ENCODE data around the gene TMEM8B. TPM values are rescaled to one million over a fixed set of nuclear protein-coding genes. Genes with fewer than 3 reads are reported as not detected.
A peak's percentile ranks its signal among the peaks of the same experiment; 100 is the strongest.

The TMEM8B gene
- total RNA-seq, 1 donor from 2014 or later: 6.8 TPM

- DNase-seq (ENCODE audit: low read depth): no peak
Measured at GRCh38 chr9:35811381-35812024, 17.5 kb upstream of the TMEM8B start.

DNA sequence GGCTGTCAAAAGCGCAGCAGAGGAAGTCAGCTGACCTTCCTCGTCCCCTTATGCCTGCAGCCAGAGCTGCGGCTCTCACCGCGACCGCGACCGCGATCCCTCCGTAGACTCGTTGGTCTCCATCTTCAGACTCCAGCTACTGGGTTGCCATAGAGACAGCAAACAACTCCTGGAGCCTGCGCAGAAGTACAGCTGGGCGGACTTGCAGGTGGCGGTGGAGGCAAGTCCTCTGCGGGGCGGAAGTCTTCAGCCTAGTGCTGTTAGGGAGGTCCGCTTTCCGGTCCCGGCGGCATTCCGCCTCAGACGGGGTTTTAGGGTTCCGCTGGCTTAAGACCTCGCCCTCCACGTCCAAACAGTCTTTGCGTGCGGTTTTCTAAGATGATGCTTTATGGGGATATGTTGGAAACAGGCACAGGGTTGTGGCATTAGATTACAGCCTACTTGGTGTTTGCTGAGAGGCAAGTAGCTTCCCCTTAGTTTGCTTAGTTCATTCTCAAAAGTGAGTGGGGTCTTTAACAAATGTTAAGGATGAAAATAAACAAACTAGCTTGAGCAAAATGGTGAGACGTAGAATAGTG lies 16.9 kb upstream of the TMEM8B start, which contains the start of gene SPAG8:
SPAG8 (minus strand) TSS at position 238 of the 578 bp plus-strand sequence; CDS start at position 123, 115 bp downstream.
- peak; percentile 98 for DNase-seq (ENCODE audit: low read depth)

DNA sequence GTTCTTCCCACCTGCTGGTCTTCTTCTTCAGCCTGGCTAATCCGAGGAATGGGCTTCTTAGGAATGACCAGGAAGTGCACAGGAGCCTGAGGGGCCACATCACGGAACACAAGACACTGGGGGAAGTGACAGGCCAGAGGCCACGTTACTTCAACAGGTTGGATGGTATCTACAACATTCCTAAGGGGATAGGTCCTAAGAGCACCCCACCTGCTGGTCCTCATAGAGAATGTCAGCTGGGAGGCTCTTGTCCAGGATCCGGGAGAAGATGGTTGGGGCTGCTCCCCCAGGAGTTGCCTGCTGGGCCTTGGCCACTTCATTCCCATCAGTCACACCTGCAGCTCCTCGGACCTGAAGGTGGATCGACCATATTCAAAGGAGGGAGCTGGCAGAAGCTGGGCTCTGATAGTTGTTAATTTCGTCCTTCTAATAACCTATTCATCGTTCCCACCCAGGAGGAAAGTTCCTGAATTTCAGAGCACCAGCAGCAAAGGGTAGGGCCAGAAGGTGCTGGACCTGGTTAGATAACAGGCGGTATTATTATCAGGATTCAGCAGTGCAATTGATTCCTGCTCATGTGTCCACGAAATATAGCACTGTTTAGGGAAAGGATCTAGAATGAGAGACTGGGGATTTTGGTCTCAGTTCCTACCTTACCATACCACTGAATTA lies 15.5 kb upstream of the TMEM8B start:
- peak; percentile 33 for DNase-seq (ENCODE audit: low read depth)

GRCh38 chr9:35814106-35814840 lies 14.8 kb upstream of the TMEM8B start:
- DNase-seq (ENCODE audit: low read depth): peak; percentile 81

DNA sequence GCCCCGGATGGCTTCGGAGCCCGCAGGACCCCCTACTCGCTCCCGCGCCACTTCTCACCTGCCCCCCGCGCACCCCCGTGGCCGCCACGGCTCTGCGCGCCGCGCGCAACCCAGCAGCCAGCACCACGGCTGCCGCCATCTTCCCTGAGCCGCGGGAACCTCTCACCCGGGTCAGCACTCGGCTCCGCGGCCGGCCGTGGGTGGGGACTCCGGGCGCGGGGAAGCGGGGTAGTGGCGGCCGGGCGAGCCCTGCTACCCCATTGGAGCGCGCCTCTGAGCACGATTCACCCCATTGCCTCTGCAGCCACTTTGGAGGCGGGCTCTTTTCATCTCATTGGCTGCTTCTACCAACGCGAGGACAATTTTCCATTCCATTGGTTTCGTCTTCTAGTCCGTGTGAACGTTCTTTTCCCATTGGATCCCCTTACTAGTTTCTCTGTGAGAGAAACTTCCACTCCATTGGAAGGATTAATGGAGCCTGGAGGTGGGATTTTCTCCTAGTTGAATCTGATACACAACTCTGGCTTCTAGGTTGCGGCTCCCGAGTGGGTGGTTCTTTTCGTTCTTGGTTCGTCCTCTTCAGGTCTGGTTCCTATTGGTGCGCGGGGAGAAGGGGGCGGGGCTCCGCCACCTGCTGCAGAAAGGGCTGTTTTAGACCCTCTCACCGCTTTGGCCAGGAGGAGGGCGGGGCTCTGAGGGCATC lies 14.0 kb upstream of the TMEM8B start, which contains the start of gene HINT2:
HINT2 (minus strand) TSS at position 202 of the 703 bp plus-strand sequence; CDS start at position 139, 63 bp downstream.
- DNase-seq (ENCODE audit: low read depth): peak; percentile 100

- no peak for DNase-seq (ENCODE audit: low read depth)
Measured at GRCh38 chr9:35816708-35817107, 12.3 kb upstream of the TMEM8B start.

- DNase-seq (ENCODE audit: low read depth): no peak
Measured at GRCh38 chr9:35818341-35818740, 10.7 kb upstream of the TMEM8B start.

DNA sequence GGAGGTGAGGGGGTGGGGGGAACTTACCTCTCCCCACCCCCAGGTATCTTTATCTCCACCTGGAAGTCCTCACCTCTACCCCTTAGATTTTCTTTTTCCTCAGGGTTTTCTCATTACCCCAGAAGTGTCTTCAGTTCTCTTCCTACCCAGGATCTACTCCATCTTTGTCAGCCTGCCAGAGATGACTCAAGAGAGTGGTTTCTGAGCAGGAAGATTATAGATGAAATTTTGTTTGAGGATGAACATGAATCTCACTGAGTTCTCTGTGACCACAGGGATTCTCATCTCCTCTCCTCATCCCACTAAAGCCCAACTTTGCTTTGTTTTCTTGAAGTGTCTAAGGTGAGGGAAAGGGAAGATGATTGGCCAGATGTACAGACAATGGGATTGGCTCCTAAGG lies 9.0 kb upstream of the TMEM8B start:
- peak; percentile 70 for DNase-seq (ENCODE audit: low read depth)

DNA sequence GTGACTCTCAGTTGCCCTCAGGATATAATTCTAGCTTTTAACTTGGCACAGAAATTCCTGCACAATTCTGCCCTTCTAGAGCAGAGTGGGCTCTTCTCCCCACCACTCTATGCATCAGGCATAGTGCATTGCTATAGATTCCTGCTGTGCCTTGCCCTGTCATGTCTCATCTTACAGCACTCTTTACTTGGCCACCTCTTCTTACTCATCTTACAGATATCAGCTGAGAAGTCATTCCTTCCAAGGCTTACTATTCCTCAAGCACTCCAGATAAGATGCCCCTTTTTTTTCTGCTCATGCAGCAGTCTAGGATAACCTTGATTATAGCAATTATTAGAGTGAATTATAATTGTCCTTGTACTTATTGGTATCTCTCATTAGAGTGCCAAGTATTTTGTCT lies 6.1 kb upstream of the TMEM8B start:
- DNase-seq (ENCODE audit: low read depth): no peak

DNA sequence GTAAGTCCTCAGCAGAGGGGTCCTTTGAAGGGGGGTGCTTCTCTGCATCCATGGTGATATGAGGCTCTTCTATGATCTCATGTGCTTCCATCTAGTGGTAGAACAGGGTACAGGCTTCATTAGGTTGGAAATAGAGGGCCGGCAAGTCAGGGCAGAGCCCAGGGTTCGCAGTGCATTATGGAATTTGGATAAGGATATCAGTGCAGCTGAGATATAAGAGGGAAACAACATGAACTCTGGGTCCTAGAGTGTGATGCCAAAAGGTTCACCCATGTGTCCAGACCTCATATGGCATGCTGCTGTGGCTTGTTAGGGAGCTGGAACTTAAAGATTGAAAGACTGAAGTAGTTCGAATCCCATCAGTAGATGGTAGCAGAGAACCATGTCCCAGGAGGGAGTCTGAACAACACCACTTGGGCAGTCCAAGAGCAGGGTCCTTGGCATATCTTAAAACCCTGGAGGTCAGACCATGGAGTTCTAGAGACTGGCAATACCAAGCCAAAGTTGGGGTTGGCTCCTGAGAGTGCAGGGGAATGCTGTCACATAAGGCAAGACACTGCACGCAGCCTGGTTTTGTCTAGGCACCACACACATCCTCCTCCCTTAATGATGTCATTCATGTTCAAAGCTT lies 2.8 kb upstream of the TMEM8B start:
- DNase-seq (ENCODE audit: low read depth): peak; percentile 76

DNA sequence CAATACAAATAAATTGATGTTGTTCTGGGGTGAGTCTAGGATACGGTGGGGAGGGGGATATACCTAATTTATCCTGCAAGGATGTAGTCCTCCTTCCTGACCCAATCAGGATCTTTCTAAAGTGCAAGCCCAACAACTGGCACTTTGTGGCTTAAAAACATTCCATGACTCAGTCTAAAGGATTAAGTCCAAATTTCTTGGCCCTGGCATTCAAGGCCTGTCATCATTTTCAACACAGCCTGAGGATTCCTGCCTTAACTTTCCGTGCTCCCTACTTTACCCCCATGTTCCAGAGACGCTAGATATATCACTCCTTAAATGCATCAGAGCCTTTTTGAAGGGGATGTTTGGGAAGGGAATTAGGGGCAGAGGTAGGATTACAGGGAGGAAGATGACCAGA lies 1.5 kb upstream of the TMEM8B start:
- peak; percentile 79 for DNase-seq (ENCODE audit: low read depth)

GRCh38 chr9:35828716-35829083 lies 328 bp upstream of the TMEM8B start, which contains the start of gene FAM221B:
FAM221B (minus strand) TSS chr9:35828732; CDS start chr9:35826161, 2,571 bp downstream.
- no peak for DNase-seq (ENCODE audit: low read depth)

GRCh38 chr9:35829764-35830096 lies 702 bp downstream of the TMEM8B start:
- no peak for DNase-seq (ENCODE audit: low read depth)

DNA sequence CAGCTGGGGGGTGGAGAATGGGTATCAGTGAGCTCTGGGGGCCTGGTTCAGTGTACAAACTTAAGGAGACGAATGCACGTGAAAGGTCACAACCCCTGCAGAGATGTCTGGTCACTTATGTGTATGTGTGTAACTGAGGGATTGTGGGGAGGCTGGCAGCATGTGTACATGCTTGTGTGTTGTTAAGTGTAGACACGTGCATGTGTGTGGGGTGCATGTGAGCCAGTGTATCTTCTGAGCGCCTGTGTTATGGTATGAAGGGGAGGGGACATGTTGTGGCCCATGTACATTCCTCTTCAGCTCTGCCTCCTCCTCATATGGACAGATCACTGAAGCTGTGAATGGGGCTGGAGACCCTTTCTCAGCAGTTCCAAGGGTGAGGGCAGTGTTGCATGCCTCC lies 2.0 kb downstream of the TMEM8B start:
- DNase-seq (ENCODE audit: low read depth): no peak

DNA sequence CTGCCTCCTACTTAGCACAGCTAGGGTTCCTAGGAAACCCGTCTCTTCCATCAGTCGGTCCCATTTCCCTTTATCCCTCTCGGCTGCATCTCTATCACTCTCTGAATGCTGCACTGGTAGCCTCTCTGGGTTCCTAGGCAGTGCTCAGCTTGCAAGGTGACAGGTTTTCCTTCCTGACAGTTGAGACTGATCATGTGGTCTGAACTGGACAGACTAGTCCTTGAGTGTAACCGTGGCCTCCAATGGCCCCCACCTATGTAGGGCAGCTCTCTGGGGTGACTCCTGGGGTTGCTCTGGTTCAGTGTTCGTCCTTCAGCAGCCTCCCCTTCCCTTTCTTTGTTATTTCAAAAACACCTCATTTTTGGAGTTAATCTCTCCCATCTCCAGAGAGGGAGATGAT lies 3.8 kb downstream of the TMEM8B start:
- no peak for DNase-seq (ENCODE audit: low read depth)

GRCh38 chr9:35834260-35835215 lies 5.5 kb downstream of the TMEM8B start:
- no peak for DNase-seq (ENCODE audit: low read depth)

GRCh38 chr9:35835216-35835632 lies 6.2 kb downstream of the TMEM8B start:
- DNase-seq (ENCODE audit: low read depth): no peak

GRCh38 chr9:35835766-35836165 lies 6.7 kb downstream of the TMEM8B start:
- no peak for DNase-seq (ENCODE audit: low read depth)

DNA sequence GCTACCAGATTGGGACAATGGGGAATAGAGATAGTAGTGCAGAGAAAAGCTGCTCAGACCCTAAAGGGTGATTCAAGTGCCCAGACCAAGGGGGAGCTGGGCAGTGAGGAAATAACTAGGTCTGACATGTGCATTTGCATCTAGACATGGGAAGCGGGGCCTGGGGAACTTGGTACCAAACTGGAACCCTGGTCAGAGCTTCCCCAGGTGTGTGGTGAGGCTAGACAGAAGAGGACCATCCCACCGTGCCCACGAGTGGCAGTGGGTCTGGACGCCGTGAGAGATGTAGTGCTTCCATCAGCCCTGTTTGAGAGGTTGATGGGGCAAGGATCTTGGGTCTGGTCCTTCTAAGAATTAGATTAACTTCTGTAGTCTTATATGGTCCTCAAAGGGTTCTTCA lies 7.6 kb downstream of the TMEM8B start:
- no peak for DNase-seq (ENCODE audit: low read depth)

GRCh38 chr9:35839926-35840325 lies 10.9 kb downstream of the TMEM8B start:
- DNase-seq (ENCODE audit: low read depth): no peak
